Central memory CD4-positive, alpha-beta T cell (primary cell): Measurements from ENCODE around the gene DLG4.

Source experiments
- DNase-seq: peaks from one replicate; pipeline ENCODE4 v3.0.0; 2022

Gene DLG4

DNA sequence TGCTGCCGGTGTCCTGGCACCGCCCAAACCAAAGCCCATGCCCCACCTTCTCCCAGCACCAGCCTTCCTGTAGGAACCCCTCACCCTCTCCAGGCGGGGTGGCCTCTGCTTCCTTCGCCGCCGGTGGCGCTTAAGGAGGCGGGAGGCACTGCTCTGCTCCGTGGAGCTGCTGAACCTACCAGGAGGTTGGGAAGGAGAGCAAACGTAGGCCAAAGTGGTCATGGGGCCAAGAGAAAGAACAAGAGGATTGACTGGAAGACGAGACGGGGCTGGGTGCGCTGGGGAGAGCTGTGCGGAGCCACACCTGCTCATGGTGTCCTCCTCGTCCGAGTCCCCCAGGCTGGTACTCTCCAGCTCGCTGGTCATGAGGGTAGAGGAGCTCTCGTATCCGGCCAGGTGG, 9.9 kb upstream of the DLG4 start:
- no peak for DNase-seq

DNA sequence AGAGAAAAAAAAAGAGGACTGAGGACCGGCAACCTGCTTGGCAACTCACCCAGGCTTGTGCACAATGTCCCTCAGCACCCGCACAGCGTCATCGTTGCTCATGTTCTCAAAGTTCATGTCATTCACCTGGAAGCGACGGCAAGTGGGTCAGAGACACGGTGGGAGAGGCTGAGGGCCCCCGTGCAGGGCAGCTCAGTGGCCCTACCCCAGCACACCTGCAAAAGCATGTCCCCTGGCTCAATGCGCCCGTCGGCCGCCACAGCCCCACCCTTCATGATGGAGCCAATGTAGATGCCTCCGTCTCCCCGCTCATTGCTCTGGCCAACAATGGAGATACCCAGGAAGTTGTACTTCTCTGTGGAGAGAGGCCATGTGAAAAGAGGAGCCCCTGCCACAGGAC, 9.3 kb upstream of the DLG4 start:
- no peak for DNase-seq

DNA sequence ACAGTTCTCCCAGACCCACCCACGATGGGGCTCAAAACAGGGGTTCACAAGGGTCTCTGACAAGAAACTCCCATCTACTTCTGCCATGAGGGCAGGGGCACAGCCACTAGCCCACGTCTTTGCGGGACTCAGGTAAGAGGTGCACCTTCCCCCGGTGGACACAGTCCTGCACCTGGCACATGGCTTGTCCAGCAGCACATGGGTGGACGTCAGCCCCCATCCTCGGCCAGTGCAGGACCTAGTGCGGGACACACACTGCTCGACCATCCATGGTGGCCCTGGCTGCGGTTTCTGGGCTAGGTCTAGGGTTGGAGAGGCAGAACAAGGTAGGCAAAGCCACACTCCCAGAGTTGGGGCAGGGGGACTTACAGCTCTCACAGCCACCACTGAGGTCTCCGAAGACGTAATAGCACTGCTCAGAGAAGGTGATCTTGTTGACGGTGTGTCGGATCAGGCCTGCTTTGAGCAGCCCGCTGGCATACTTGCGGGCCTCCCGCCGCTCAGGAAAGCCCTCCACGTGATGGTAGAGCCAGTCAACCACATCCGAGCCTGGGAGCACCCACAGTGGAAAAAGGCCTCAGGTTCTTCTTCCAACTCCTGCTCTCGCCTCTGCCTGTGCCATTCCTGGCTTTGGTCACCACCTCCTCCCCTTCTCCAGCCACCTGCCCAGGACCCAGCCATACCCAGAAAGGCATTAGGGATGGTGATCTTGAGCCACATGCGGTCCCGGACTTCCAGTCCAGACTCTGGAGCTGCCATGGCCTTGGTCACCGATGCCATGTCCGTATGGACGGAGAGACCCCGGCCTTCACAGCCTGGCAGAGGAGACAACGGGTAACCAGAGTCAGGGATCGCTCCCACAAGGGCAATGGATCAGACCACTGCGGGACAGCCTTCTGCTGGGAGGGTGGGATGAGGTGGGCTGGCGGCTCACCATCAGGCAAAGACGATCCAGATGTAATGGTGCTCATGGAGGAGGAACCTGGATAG, 7.4 kb upstream of the DLG4 start:
- DNase-seq = no peak

DNA sequence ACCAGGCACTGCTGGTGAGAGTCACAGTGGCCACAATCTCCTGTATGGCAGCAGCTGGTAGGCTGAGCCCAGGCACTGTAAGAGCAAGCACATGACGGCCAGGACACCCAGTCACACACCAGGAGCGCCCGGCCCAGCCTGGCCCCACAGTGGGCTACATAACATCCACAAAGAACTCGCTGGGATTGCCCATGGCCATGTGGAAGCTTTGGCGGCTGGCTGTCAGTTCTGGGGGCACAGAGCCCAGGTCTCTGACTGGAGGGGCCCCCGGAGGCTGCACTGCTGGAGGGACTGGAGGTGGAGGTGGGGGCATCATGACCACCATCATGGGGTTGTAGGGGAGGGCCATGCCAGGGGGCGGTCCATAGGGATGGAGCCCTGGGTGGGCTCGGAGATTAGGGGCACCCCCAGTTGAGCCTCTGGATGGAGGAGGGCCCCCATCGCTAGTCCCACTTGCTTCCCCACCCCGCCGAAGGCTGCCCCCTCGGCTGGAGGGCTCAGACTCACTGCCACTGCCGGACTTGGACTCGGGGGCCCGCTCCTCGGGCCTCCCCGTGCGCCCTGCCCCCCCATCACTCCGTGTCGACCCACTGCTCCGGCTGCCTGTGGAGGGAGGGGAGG, 6.2 kb upstream of the DLG4 start:
- DNase-seq = no peak

DNA sequence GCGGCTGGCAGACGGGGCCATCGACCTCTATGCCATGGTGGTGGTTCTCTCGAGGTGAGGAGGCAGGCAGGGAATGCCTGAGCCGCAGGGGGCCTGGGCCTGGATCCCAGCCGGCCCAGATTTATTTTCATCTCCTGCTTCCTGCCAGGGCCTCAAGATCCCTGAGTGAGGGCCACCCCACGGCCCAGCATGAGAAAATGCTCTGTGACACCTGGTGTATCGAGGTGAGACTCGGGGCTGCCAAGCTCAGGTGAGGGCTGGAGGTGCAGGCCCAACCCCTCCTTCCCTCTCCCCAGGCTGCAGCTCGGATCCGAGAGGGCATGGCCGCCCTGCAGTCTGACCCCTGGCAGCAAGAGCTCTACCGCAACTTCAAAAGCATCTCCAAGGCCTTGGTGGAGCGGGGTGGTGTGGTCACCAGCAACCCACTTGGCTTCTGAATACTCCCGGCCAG, 5.0 kb upstream of the DLG4 start:
- no peak for DNase-seq

DNA sequence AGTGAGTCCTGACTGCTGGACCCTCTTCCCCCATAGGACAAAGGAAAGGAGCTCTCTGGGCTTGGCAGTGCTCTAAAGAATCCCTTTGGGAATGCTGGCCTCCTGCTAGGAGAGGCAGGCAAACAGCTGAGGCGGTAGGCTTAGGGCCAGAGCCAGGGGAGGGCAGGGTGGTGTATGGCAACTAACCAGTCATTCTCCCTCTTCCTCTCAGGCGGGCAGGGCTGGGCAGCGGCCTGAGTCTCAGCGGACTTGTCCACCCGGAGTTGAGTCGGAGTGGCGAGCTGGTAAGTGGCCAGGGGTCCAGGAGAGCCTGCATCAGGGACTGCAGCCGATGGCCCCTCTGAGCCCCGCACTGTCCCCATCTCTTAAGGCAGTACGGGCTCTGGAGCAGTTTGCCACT, 4.5 kb upstream of the DLG4 start:
- DNase-seq = no peak

DNA sequence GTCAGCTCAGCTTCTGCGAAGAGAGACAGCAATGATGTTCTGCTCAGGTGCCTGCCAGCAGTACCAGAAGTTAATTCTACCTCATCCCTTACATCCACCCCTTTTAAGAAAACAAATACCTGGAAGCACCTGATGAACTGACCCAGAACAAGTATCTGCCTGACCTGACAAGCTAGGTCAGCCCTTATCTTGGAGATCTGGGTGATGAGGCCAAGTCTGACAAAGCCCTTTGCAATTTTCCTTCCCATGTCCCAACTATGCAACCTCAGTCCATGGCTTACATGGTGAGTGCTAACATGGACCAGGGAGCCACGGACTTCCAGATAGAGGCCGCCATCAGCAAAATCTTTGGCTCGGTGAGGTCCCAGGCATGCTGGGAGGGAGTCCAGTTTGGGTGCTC, 3.7 kb upstream of the DLG4 start:
- no peak for DNase-seq

DNA sequence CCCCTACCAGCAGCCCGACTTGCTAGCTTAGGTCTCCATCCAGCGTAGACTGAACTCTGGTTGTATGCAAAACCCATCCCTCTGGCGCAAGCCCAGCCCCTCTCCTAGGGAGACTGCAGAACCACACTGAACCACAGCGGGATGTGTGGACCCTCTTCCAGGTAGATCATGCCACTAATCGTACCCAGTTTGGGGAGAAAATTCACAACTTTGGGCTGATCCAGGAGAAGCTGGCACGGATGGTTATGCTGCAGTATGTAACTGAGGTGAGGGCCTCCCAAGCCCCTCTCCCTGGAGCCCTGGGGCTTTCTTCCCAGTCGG, 3.3 kb upstream of the DLG4 start:
- no peak for DNase-seq

DNA sequence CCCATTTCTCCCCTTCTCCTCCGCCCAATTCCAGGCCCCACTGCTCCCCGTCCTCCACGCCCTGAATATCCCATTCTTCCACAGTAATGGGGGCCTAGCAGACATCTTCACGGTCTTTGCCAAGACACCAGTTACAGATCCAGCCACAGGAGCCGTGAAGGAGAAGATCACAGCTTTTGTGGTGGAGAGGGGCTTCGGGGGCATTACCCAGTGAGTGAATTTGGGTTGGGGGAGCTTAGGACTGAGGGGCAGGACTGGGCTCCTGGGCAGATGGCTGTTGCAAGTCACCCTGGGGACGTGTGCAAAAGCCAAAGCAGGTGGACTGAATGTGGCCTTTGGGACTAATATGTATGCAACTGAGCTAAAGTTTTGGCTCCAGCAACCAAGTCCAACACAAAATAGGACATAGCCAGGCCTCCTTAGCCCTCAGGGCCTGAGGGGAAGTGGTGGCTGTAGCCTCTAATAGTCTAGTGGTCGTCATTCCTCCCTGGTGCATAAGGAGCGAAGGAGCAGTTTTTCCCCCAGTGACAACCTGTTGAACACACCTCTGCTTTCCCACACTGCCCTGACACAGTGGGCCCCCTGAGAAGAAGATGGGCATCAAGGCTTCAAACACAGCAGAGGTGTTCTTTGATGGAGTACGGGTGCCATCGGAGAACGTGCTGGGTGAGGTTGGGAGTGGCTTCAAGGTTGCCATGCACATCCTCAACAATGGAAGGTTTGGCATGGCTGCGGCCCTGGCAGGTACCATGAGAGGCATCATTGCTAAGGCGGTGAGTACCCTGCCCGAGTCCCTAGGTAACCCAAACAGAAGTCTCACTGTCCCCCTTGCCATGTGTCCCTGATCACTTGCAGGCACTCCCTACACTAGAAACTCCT, 2.7 kb upstream of the DLG4 start:
- no peak for DNase-seq

DNA sequence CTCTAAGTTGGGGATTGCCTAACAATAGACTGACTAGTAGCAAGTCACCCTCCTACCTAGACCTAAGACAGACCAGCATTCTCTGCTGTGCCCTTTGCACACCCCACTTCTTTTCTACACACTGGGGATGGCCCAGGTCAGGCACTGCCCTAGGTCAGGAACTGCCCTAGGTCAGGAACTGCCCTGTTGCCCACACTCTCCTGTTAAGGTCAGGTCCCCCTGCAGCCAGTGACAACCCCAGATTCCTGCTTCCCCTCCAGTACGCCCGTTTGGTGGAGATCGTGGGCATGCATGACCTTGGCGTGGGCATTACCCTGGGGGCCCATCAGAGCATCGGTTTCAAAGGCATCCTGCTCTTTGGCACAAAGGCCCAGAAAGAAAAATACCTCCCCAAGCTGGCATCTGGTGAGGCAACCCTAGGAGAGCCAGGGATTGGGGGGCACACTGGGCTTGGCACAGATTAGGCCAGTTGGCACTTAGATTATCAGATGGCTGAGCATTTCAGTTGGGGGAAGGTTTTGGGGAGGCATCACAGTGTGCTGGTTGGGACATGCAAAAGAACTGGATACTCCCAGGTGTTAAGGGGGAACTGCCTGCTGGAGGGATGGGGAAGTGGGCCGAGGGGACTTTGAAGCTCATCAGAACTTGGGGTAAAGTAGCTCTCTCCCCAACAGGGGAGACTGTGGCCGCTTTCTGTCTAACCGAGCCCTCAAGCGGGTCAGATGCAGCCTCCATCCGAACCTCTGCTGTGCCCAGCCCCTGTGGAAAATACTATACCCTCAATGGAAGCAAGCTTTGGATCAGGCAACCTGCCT, 1.8 kb upstream of the DLG4 start:
- DNase-seq = no peak

DNA sequence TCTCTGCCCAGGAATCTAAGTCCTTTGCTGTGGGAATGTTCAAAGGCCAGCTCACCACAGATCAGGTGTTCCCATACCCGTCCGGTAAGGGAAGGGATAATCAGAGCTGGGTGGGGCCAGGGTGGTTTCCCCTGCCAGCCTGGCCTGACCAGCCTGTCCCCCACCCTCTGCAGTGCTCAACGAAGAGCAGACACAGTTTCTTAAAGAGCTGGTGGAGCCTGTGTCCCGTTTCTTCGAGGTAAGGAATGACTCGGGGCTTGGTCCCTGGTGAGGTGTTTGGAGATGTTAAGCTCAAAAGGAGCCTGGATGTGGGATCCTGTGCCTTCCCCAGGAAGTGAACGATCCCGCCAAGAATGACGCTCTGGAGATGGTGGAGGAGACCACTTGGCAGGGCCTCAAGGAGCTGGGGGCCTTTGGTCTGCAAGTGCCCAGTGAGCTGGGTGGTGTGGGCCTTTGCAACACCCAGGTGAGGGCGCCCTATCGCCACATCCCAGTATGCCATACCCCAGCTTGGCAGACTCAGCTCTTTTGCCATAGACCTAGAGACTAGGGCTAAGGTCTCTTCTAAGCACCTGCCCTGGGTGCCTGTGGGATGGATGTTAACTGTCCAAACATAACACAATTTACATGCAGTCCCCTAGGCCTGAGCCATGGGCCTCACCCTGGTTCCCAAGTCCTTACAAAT, 1.1 kb upstream of the DLG4 start:
- DNase-seq = peak; percentile 45

DNA sequence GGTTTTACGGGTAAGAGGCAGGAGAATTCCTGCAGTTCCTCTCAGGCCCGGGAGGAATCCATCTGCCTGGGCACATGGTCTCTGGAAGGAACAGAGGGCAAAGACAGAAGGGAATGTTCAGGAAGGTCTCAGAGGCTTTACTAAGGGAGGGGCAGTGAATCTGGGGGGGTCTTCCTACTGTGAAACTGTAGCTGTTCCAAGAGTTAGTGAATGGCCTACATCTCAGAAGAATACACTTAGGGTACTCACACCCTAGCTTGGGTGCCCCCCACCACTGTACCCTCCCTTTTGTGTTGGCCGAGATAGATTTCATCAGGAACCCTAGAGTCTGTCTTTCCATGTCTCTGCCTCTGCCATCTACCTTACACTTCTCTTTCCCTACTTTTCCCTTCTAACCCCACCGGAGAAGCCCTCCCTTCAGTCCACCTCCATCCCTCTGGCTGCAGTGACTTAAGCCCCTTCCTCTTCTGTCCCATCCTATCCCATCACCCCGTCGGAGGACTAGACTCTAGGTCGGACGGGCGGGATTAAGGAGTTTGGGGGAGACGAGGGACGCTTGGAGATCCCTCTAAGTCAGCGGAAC, 316 bp downstream of the DLG4 start:
- no peak for DNase-seq

DNA sequence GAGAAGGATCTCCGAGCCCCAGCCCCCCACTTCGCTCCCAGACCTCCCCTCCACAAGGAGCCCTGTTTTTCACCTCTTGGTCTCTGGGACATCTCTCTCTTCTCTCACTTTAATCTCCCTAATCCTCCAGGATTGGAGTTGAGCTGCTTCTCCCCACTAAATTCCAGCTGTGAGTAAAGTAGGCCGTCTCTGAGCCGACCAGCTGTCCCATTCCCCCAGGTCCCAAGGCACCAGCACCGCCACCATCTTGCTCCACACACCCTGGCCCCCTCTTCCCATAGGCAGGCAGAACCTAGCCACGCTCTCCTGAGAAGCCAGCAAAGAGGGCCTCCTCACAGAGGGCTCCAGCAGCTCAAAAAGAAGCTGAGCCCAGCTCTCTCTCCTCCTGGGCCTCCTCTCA, 878 bp downstream of the DLG4 start:
- DNase-seq = no peak

DNA sequence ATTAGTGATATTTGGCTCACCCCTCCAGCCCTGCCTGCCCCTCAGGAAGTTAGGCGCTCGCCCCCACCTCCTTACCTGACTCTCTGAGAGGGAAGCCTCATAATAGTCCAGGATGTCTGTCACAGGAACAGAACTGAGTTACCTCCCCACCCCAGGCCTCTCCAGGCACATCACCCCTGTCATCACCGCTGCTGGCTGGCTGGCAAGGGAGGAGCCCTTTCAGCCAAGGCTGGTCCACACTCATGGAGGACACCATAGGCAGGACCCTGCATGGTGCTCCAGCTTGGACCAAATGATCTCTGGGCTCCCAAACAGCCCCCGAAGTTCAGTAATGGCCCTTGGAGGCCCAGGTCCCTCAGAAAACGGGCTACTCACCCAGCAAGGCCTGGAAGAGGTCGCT, 1.5 kb downstream of the DLG4 start:
- no peak for DNase-seq

DNA sequence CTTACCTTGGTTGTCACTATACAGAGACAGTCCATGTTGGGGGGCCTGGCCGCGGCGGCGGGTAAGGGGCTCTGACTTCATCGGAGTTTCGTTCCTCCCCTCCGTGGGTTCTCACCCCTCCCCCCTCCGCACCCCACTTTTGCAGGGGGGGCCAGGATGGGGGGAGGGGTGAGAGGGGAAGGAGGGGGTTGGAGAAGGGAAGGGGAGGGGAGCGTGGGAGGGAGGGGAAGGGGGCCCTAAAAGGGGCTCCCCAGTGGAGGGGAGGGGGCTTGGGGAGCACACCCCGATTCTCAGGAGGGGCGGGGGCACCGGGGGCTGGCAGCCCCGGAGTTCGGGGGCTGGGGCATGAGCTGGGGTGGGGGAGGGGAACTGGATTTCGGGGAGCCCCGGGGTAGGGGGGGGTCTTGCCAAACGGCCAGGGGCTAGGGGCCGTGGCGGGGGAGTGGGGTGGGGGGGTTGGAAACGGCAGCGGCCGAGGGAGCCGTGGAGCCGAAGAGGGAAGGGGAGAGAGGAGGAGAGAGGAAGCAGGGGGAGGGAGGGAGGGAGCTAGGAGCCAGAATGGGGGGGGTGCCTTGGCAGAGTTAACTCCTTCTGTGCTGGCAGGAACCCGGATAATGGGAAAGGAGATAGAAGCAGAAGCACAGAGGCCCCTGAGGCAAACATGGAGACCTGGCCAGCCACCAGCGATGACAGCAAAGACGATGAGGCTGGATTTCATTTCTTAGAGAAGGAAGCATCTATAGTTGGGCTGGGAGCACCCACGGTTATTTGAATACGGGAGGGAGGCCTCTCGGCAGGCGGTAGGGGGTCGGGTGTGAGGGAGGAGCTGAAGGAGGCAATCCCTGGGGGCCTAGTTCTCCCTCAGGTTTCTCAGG, 2.3 kb downstream of the DLG4 start:
- DNase-seq = no peak

DNA sequence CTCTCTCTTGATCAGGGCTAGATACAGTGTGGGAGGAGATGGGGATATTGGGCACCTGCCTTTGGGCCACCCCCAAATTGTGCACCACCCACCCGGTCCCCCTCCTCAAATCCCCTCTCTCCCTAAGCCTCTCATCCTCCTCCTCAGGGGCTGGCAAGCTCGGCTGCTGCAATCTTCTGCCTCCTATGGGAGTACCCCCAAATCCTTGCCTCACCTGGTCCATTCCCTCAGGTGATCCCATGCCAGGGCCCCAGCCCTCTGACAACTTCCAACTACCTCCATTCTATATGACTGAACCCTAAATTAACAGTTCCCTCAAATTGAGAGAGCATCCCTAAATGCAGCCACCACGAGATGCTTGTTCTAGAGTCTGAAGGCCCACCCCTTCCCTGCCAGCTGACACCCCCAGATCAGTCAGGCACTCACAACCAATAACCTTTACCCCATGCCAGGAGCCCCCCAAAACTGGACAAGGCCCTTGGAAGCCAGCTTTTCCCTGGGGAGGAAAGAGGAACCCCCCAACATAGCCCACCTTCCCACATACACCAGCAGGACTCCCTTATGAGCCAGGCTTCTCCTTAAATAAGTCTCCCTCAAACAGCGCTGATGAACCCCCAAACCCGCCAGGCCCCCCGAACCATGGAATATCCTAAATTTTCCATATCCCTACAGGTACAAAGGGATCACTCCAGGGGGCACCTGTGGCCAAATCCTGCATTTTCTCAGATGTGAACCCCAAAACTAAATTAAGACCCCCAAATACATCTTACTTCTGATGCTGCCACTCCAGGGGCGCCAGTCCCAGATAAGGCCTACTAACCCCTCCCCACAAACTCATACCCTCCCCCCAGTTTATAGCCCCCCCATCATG, 3.2 kb downstream of the DLG4 start:
- no peak for DNase-seq

DNA sequence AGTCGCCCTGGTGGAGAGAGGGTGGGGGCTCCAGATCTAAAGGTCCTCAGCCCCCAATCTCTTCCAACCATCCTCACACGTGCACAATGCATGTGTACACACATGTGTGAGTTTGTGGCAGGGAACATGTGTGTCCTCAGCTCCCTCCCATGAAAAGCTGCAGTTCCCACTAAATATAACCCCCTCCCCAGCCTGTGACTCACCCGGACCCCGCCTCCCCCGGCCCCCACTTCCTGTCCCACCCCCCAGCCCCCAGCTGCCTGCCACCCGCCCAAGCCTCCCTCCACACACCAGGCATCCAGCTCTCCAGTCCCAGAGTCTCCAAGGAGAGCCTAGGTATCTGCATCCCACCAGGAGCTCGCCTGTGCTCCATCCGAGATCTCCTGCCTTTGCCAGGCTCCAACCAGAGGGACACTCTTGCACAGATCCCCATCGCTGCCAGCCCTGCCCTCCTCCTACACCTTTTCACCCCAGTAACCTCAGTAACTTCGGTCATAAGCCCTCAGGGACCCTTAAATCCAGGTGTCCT, 3.9 kb downstream of the DLG4 start:
- DNase-seq = no peak

DNA sequence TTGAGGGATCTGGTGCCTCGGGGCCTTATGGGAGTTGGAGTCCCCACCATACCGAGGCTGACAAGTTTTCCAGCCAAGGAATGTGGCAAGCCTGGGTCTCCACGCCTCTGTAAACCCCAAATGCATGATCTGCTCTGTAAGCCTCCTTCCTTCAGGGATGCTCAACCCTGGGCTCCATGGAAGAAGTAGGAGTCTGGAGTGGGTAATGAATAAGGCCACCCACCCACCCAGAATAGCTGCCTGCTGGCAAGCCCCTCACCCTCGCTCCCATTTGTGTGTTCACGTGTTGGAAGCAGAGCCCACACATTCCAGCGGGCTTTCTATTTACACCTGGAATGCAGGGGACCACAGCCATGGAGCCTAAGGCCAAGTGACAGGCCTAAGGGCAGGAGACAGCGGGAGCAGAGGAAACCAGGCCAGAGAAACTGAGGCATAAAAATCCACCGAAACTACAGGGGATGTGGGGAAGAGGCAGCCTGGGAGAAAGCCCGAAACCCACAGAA, 4.4 kb downstream of the DLG4 start:
- DNase-seq = no peak
